ENCODE results near the gene SLC22A14. TPM values are rescaled to one million over a fixed set of nuclear protein-coding genes. Genes with fewer than 3 reads are reported as not detected.

The SLC22A14 gene
- total RNA-seq, 1 donor from 2014 or later = not detected

Other genes starting within 250 kb of the SLC22A14 start
- 0.95 and 1.1 TPM in 2 replicates for gene DLEC1, start 243.1 kb upstream of the SLC22A14 start, total RNA-seq
- 91.9 and 92.4 TPM in 2 replicates for gene ACAA1, start 145.2 kb upstream of the SLC22A14 start, total RNA-seq
- gene MYD88, start 143.6 kb upstream of the SLC22A14 start, total RNA-seq = 77.4 and 83.7 TPM in 2 replicates
- gene OXSR1, start 116.8 kb upstream of the SLC22A14 start, total RNA-seq = 64.9 and 65.2 TPM in 2 replicates
- gene SLC22A13, start 16.5 kb upstream of the SLC22A14 start, total RNA-seq = 0.59 and 0.93 TPM in 2 replicates
- 9.3 and 9.8 TPM in 2 replicates for gene XYLB, start 64.5 kb downstream of the SLC22A14 start, total RNA-seq
- gene ACVR2B, start 171.6 kb downstream of the SLC22A14 start, total RNA-seq = 6.8 and 7.3 TPM in 2 replicates
- gene EXOG, start 214.0 kb downstream of the SLC22A14 start, total RNA-seq = 22.7 and 23.2 TPM in 2 replicates

Data from T-helper 2 cell treated with Interferon-gamma antibody and Interleukin-4, amounts not matched to agents 100 ng/mL and 5 ng/mL, for 36 hours (primary cell).